A549 treated with RU486 at 1 μM for 4 hours (cell line): ENCODE measurements around the gene BLTP3A. TPM values are rescaled to one million over a fixed set of nuclear protein-coding genes. Genes with fewer than 3 reads are reported as not detected.

ENCODE experiments used
- total RNA-seq: library from RNA; stranded (reverse); fragments of 200-300 nt; extraction: Qiagen RNA extraction; gene quantifications from 5 replicates; pipeline ENCODE4 v1.2.3, GENCODE V29; 2022; ENCODE audit warnings: low read depth

BLTP3A gene
- total RNA-seq: 4.0 to 6.8 TPM (median 6.1 TPM) in 5 replicates

GRCh38 chr6:34791701-34792604 is at the start of gene BLTP3A:
TSS of gene BLTP3A (plus strand) at chr6:34792083. CDS start at chr6:34792251, 168 bp downstream.

Other genes starting within 250 kb of the BLTP3A start
- gene SPDEF, start 235.8 kb upstream of the BLTP3A start, total RNA-seq: 1.4 to 2.7 TPM (median 2.2 TPM) in 5 replicates
- 26.8 to 33.2 TPM (median 31.8 TPM) in 5 replicates for gene ILRUN, start 95.3 kb upstream of the BLTP3A start, total RNA-seq
- 195 to 226 TPM (median 207 TPM) in 5 replicates for gene SNRPC, start 34.6 kb upstream of the BLTP3A start, total RNA-seq
- 15.2 to 21.6 TPM (median 19.5 TPM) in 5 replicates for gene TAF11, start 96.0 kb downstream of the BLTP3A start, total RNA-seq
- gene ANKS1A, start 97.2 kb downstream of the BLTP3A start, total RNA-seq: 5.1 to 7.8 TPM (median 6.8 TPM) in 5 replicates